ENCODE measurements around the gene UBR4.

DNA sequence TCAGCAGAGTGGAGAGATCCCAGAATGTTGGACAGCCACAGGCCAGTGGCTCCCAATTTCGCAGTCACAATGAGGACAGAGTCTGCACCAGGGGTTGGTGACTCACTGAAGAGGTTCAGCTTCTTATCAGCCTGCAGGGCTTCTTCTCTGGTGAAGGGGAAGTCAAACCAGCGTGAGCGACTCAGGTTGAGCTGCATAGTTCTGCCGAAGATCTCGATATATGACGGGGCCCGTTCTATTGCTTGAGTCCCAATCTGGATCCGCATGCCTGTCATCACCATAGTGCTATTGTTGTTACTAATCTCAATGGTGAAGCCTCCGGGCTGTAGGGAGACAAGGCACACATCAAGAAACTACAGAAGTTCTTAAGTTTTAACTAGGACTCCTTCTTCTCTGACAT is 58.5 kb downstream of the UBR4 start:
- TF ChIP-seq, protein P1, sequence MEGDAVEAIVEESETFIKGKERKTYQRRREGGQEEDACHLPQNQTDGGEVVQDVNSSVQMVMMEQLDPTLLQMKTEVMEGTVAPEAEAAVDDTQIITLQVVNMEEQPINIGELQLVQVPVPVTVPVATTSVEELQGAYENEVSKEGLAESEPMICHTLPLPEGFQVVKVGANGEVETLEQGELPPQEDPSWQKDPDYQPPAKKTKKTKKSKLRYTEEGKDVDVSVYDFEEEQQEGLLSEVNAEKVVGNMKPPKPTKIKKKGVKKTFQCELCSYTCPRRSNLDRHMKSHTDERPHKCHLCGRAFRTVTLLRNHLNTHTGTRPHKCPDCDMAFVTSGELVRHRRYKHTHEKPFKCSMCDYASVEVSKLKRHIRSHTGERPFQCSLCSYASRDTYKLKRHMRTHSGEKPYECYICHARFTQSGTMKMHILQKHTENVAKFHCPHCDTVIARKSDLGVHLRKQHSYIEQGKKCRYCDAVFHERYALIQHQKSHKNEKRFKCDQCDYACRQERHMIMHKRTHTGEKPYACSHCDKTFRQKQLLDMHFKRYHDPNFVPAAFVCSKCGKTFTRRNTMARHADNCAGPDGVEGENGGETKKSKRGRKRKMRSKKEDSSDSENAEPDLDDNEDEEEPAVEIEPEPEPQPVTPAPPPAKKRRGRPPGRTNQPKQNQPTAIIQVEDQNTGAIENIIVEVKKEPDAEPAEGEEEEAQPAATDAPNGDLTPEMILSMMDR (IDR thresholded peaks at IDR 0.05; ENCODE audit: poor library complexity) = no peak
- no peak for TF ChIP-seq EZH2 (IDR thresholded peaks at IDR 0.05; ENCODE audit: borderline replicate concordance)
